Stimulated activated CD8-positive, alpha-beta memory T cell treated with anti-CD3 and anti-CD28 coated beads, Interleukin-7, amount 100 ng/mL, for 24 hours (primary cell): Measurements from ENCODE around the gene SERPINE2.

ENCODE experiments used
- DNase-seq: peaks from one replicate; pipeline ENCODE4 v3.0.0-alpha.2; 2020; ENCODE audit warnings: low read depth

SERPINE2 gene

GRCh38 chr2:224039080-224039769, at the start of gene SERPINE2:
Gene SERPINE2 (minus strand): TSS chr2:224039286. CDS start chr2:224001900, 37,386 bp downstream.
- no peak for DNase-seq

GRCh38 chr2:224086226-224086914, 47.3 kb upstream of the SERPINE2 start:
- DNase-seq, result no peak

- DNase-seq, result no peak
Observed at GRCh38 chr2:224085811-224086210, 46.7 kb upstream of the SERPINE2 start.

- DNase-seq, result no peak
Observed at GRCh38 chr2:224085246-224085645, 46.2 kb upstream of the SERPINE2 start.

- DNase-seq, result no peak
Observed at GRCh38 chr2:224084266-224084892, 45.3 kb upstream of the SERPINE2 start.

- no peak for DNase-seq
Observed at GRCh38 chr2:224083638-224084037, 44.6 kb upstream of the SERPINE2 start.

- no peak for DNase-seq
Observed at GRCh38 chr2:224078656-224079055, 39.6 kb upstream of the SERPINE2 start.

- DNase-seq, result no peak
Observed at GRCh38 chr2:224077773-224078507, 38.9 kb upstream of the SERPINE2 start.

- DNase-seq, result no peak
Observed at GRCh38 chr2:224075588-224075987, 36.5 kb upstream of the SERPINE2 start.

- no peak for DNase-seq
Observed at GRCh38 chr2:224073676-224074075, 34.6 kb upstream of the SERPINE2 start.

- DNase-seq, result no peak
Observed at GRCh38 chr2:224072541-224073188, 33.6 kb upstream of the SERPINE2 start.

GRCh38 chr2:224069172-224069571, 30.1 kb upstream of the SERPINE2 start:
- no peak for DNase-seq

GRCh38 chr2:224063298-224063648, 24.2 kb upstream of the SERPINE2 start:
- DNase-seq, result no peak

- DNase-seq, result no peak
Observed at GRCh38 chr2:224062481-224063297, 23.6 kb upstream of the SERPINE2 start.

GRCh38 chr2:224060783-224061482, 21.8 kb upstream of the SERPINE2 start:
- DNase-seq, result no peak

GRCh38 chr2:224059178-224059577, 20.1 kb upstream of the SERPINE2 start:
- DNase-seq, result no peak

GRCh38 chr2:224058048-224058775, 19.1 kb upstream of the SERPINE2 start:
- no peak for DNase-seq

- no peak for DNase-seq
Observed at GRCh38 chr2:224056889-224057288, 17.8 kb upstream of the SERPINE2 start.

GRCh38 chr2:224055101-224055500, 16.0 kb upstream of the SERPINE2 start:
- no peak for DNase-seq

GRCh38 chr2:224046752-224047151, 7.7 kb upstream of the SERPINE2 start:
- no peak for DNase-seq
